CD4-positive, alpha-beta T cell treated with Interleukin-15 for 1 hour (primary cell): Measurements from ENCODE around the gene ODC1.
A peak's percentile ranks its signal among the peaks of the same experiment; 100 is the strongest.
"Not testable (repeated sequence)": the region's sequence is repeated elsewhere in the genome, so short reads cannot be mapped to it uniquely, and the experiment has no call there.

Source experiments
- DNase-seq: peaks from one replicate; pipeline ENCODE4 v3.0.0-alpha.2; 2020

ODC1 gene

DNA sequence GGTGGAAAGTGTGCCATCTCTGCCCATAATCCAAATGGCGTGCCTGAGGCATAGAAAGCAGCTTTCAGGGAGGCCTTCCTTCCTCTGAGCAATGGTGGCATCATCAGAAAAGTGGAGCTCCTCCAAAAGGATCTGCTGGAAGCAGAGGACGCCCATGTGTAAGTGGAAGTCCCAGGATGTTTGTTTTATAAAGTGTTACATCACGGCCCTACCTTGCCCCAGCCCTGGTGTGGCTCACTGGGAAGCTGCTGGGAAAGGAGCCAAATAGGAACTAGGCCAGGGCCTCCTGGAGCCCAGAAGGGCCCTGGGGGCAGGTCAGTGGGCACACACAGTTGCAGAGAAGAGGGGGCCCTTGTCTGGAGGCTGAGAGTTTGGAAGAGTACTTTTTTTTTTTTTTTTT lies 4.2 kb upstream of the ODC1 start:
- no peak for DNase-seq

DNA sequence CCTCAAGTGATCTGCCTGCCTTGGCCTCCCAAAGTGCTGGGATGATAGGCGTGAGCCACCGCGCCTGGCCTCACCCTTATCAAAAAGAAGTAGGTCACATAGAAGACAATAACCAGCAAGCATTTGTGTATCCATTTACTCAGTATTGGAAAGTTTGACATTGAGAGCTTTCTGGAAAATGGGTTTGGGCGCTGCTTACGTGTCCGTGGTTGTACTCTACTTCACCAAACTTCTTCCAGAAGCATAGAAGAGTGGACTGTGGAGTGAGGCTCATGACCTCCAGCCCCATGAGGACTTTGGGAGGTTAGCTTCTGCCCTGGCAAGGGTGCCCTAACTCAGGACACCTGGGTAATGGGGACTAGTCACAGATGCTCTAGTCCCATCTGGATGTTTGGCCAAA lies 3.7 kb upstream of the ODC1 start:
- no peak for DNase-seq

DNA sequence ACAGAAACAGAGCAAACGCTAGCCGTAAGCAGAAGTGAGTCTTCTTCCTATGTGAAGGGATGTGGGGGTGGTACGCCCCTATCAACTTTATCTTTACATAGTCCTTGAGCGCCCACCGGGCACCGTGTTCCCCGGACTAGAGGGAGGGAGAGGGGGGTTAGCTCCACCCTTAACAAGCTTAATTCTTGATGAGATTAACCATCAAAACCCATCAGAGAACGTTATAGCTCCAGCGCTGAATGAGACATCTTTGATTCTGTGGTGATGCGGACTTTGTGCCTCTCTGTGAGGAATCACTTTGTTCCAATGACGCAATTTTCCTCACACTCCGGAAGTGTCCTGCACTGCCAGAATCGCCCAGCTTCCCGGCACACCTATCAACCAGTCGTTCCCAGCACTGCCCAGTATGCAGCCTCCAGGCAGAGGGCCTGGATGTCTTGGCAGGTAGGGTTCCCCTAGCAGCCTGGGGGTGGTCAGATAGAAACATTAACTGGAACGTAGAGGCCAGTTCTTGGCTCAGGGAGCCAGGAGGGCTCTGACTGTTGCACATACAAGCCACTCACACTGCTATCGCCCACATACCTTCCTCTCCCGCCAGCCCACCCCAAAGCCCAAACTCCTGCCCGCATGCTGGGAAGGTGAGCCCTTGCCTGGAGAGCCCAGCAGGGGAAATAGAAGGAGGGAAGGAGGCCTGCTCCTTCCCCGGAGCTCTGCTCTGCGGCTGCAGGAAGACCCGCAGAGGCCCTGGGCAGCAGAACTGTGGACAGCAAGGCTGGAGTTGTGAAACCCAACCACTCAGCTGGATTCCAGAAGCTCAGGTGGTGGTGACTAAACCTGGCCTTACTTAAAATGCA lies 1.9 kb upstream of the ODC1 start:
- no peak for DNase-seq

DNA sequence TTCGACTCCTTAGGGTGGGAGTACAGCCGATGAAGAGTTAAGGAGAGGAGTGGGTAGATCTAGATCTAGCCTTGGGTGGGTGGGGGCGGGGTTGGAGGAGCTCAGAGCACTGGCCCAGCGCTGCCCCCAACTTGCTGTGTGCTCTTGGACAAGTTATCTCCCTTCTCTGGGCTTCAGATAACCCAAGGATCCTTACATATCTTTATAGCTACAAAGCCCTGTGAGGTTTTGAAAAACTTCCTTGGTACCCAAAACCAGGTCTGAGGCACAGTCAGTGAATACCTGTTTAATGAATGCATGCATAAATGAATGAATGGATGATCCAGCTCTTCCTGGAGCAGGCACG lies 1.3 kb upstream of the ODC1 start:
- no peak for DNase-seq

DNA sequence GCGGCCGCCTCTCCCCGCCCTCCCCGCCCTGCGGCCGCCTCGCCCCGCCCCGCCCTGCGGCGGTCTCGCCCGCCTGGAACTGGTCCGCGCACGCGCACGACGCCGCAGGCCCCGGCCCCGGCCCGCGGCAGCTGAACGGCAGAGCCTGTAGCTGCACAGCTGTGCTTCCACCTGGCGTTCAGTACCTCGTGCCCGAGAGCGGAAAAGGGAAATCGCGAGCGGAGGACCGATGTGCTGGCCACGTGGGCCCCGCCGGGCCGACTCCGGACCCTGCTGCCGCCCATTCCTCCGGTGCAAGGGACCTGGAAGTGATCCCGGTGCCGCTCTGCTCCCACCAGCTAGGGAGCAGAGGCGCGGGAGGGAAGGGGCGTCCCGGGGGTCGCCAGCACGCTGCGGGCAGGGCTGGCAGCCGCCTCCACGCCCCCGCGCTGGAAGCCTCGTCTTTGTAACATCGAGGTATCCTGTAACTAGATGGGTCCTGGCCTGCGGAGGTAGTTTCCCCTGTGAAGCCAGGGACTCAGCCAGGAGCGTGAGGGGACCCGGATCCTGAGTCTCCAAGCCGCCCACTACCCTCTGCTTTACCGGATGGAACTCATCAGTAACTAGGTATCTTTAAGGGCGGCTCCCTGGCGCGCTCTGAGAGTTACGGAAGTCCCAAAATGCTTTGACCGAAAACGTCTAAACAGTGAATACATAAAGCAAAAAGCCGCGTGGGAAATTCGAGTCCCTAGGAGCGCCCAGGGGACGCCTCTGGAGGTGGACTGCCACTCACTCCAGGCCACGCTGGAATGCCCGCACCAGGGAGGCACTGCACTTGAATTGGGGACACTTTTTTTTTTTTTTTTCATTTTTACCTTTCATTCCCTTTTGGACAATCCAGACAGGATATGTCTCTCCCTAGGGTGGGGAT lies 704 bp upstream of the ODC1 start:
- peak; percentile 56 for DNase-seq

DNA sequence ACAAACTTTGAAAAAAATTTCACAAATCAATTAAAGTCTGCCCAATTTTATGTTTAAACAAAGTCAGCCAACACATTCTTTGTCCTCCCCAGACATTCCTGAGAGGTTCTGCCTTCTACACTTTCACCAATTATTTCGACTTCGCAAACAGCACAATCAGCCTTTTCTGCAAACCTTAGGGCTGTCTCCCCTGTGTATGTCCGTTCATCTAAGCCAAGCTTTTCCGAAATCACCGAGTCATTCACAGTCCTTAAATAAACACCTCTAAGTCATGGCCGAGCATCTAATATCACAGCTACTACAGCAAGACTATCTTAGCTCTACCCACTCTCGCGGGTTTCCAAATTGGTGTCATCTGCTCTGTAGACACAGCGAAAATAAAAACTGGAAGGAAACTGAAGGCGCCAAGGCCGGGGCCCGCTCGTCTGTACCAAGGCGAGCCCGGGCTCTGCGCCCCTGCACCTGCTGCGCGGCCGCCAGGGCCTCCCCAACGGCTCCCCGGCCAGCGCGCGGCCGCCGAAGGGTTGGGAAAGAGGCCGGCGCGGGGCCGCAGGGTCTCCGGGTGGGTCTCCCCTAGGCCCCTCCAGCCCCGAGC lies 730 bp downstream of the ODC1 start:
- peak; percentile 51 for DNase-seq

DNA sequence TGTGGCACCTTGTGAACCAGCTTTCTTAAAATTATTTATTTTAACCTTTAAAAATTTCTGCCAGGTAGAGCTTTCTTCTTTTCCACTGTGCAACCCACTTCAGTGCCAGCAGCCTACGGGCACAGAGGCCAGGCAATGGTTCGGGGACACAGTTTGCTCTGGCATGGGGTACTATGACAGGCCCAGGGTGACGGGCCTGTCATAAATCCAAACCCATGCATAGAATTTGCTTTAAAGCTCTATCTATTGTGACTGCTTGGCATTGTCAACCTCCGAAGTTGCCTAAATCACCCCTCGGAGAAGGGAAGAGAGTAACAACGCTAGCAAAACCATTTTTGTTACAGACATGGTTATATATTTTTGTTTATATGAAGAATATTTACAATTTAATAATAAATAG lies 1.5 kb downstream of the ODC1 start:
- DNase-seq = no peak

DNA sequence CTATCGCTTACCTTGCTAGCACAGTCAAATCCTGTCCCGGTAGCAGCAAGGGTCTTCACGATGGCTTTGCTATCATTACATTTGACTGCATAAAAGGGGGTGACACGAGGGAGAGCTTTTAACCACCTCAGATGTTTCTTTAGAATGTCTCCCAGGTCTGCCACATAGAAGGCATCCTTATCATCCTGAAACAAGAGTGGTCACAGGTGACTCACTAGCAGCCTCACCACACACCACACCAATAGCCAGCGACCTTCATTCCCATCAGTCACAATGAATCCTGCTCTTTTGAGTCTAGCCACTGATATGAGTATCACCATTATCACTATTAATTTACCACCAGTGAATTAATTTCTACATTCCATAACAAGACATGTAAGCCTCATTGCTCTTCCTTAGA lies 3.7 kb downstream of the ODC1 start:
- DNase-seq = no peak

DNA sequence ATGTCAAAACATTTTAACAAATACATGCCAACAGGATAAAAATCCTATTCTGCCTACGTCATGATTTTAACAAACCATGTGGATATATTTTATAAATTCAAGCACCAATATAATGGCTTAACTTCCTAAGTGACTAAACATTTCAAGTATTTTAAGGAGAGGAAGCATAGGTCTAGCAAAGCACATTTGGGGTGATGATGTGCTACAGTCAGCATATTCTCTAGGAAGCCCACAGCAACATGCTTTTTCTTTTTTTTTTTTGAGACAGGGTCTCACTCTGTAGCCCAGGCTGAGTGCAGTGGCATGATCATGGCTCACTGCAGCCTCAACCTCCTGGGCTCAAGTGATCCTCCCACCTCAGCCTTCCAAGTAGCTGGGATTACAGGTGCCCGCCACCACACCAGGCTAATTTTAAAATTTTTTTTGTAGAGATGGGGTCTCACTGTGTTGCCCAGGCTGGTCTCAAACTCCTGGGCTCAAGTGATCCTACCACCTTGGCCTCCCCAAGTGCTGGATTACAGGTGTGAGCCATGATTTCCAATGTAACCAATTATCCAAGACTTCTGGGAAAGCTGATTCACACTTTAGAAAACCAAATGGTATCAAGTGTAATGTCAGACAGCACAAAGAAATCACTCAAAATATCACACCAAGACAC lies 5.5 kb downstream of the ODC1 start:
- DNase-seq = not testable (repeated sequence)

DNA sequence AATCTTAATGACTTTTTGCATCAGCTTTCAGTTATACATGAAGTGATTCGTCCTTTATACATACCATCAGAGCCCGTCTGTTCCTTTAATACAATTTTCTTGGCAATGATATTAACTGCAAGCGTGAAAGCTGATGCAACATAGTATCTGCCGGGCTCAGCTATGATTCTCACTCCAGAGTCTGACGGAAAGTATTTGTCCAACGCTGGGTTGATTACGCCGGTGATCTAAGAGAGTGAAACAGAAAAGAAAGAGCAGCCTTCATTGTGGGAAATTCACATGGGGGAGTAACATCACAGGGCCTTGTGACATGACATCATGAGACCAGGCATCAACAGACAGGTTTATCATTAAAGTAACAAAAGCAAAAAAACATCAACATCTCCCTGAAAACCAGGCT lies 6.2 kb downstream of the ODC1 start:
- no peak for DNase-seq

DNA sequence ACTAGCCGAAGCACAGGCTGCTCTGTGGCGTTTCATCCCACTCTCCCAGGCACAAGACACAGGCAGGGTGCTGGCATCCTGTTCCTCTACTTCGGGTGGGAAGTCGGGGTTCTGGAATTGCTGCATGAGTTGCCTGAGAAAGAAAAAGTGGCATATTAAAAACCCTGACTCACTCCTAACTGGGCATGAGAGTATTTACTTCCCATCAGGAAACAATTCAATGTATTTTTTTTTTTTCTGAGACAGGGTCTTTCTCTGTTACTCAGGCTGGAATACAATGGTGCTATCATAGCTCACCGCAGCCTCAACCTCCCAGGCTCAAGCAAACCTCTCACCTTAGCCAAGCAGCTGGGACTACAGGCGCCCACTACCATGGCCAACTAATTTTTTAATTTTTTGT lies 7.4 kb downstream of the ODC1 start:
- DNase-seq = no peak

DNA sequence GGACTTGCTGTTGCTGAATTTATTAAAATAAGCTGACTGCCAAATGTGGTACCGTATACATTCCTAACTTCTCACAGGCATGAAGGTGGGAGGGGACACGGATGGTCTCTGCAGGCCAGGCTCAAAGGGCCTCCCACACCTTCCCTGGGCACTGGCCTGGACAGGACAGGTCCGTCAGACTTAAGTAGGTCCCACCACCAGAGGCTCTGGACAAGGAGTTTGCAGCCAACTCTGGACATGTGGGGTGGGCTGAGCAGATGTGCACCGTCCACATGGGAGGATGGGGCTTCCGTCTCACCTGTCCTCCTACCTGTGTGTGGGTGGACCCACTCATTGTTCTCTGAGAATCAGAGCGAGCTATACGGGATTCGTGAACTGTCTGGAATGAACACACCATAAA lies 8.2 kb downstream of the ODC1 start:
- no peak for DNase-seq

DNA sequence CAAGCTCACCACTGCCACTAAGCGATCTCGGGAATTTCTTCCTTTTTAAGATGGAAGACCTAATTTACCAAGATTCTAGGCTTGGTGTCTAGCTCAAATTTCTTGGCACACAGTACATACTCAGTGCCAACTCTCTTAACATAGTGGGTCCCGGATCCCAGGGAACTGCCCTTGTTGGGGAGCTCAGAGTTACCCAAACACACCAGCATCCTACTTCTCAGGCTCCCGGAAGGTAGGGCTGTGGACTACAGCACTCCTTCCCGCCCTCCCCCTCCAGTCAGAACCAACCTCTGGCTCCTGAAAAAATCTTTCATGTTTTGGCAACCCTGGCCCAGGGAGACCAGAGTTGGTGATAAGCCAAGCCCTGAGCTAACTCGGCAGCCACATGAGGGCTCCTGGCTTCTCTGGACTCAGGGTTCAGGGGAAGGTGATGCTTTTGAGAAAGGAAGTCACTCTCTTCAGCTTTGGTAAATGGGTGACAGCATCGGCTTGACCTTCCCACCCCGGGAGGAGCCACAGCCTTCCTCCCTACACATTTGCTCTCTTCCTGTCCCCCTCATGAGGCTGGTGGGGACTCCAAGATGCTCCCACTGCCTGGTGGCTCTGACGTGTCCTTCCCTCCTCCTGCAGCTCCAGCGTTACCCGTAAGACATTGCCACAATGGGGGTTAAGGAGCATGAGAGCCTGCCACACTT lies 8.8 kb downstream of the ODC1 start:
- DNase-seq = no peak

DNA sequence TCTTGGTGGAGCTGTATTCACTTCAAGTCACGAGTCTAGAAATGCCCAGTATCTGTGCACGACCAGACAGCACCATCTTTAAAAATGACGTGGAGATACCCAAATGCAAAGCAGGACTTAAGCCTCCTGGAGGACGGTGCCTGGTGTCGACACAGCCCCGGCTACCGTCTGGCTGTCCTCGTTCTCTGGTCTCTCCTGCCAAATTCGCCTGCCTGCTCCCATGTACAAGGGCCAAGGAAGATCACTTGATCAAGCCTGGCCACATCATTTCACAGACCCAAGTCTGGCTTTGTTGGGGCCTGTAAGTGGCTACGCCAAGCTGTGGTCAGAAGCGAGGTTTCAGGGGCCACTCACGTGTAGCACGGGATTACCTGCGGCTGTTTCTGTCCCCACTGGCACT lies 9.4 kb downstream of the ODC1 start:
- no peak for DNase-seq

DNA sequence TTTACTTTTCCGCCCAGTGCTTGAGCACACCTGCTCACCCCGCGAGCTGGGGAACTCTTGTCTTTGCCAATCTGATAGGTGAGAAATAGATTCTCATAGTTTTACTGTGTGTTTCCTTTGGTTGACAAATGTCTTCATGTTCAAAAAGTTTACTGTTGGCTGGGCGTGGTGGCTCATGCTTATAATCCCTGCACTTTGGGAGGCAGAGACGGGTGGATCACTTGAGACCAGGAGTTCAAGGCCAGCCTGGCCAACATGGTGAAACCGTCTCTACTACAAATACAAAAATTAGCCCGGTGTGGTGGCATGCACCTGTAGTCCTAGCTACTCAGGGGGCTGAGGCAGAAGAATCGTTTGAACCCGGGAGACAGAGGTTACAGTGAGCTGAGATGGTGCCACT lies 10.3 kb downstream of the ODC1 start:
- DNase-seq = no peak

DNA sequence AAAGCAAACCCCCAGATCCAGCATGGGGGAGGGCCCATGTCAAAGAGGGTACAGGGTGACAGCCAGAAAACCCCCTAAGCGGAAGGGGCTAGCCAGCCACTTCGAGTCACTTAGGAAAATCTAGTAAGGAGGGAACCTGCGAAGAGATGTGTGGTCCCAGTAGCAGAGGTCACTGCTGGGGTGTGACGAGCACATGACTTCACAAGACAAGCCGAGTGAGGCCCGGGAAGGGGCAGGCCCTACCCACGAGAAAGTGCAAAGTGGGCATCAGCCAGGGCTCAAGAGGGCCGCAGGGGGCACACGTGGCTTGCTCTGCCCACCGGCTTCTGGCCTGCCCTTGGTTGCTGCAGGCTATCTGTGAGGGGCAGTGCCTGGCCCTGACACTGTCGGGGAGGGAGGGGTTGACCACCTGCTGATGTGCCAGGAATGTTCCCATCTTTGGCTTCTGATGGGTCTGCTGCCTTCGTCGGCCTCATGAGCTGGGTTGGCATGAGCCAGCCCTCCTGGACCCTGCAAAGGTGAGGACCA lies 11.5 kb downstream of the ODC1 start:
- no peak for DNase-seq

DNA sequence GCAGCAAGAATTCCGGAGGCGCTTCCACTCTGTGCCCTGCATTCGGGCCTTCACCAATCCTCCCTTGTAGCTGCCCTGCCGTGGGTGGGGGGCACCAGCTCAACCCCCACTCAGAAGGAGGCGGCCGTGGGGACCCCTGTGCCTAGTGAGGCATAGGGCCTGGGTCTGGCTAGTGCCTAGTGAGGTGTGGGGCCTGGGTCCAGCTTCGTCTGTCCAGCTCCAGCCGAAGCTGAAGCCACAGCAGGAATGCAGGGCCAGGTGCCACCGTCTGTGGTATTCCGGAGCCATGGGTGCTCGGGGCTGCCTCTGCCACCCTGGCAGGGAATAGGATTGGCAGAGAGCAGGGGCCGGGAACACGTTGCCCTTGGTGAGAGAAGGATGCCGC lies 12.3 kb downstream of the ODC1 start:
- DNase-seq = no peak

DNA sequence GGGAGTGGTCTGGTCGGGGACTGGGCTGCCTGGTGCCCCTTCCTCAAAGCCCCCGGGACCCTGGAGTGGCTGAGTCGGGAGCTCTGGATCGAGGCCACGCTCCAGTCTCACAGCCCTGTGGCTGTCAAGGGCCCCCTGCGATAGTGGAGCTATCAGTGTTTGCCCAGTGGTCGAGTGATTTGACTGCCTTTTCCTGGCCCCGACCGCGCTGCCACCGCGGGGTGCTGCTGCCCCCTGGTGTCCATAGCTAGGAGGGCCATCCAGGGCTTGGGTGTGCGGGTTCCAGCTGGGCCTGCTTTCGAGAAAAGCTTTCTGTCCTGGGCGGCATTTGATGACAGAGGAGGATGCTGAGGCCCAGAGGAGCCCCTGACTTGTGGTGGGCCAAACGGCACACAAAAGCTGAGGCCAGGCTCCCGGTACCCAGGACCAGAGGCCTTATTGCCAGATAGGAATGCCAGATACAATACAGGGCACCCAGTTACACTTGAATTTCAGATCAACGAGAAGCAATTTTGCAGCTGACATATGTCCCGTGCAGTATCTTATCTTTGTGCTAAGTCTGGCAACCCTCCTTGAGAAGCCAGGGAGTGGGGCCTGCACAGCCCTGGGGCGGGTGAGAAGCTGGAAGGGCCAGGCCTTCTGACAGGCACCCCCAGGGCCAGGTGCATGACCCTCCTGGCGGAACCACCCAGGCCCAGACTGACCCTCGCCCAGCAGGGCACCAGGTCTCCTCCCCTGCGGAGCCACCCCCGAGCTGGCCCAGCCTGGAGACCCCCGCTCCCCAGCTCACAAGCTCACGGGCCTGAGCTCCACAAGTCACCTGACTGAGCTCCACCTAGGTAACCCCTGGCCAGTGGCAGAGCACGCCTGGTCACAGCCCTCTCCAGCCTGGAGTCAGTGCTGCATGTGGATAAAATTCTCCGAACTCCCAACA lies 13.0 kb downstream of the ODC1 start:
- peak; percentile 71 for DNase-seq

DNA sequence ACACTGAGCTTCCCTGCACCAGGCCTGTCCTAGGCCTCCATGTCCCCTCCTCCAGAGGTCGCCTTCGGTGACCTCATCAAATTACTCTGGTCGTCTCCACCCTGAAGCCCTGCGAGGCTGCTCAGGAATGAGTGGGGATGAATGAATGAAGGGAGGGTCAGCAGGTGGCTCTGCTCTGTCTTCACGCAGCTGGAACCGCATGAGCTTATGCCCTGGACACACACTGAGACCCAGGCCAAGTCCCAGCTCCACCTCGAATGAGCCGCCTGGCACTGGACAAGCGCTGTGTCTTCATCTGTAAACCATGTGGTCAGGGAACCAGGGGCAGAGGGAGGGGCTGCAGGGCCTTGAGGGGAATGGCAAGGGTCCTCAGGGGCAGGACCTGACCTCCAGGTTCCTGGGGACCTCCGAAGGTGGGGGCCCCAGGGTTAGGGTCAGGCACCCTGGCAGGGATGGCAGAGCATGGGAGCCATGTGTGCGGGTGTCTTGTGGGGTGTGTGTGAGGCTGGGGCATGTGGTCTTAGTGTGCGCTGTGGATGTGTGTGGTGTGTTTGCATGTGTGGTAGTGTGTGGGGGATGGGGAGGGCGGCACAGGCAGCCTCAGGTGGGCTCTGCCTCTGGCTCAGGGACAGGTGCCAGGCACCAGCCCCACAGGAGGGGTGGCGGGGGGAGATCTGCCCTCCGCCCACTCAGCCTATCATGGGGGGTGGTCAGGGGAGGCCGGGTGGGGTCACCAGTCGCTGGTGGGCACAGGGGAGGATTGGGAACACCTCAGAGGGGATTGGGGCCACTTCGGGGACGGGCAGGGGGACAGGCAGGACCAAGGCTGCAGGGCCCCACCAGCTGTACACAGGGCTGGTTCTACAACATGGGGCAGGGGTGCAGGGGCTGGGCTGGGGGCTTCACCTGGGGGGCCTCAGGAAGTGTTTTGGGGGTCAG lies 13.9 kb downstream of the ODC1 start:
- DNase-seq = no peak
